ENCODE measurements around the gene USP13. TPM values are rescaled to one million over a fixed set of nuclear protein-coding genes. Genes with fewer than 3 reads are reported as not detected.

USP13 gene
- total and polyA plus RNA-seq, 2 of the 13 experiments (the other 11 are each of a cell fraction or from before 2014, with no cell fraction given), result 15.9 to 36.7 TPM

- TF ChIP-seq ZNF142 (CRISPR knock-in tag; IDR thresholded peaks at IDR 0.05) (no peak), ATF1 (CRISPR knock-in tag; IDR thresholded peaks at IDR 0.05) (no peak), ZSCAN29 (CRISPR knock-in tag; conservative IDR thresholded peaks at IDR 0.05) (no peak), NR2F2 (IDR thresholded peaks at IDR 0.05; ENCODE audit: borderline replicate concordance, low read depth) (no peak), ZNF740 (CRISPR knock-in tag; IDR thresholded peaks at IDR 0.05) (no peak), ZNF772 (CRISPR knock-in tag; IDR thresholded peaks at IDR 0.05) (no peak), MTERF4 (CRISPR knock-in tag; IDR thresholded peaks at IDR 0.05) (no peak)
Measured at GRCh38 chr3:179658606-179659005, 5.8 kb downstream of the USP13 start (continued).

Measured in HepG2 (cell line).